Measurements from ENCODE around the gene LARP6. TPM values are rescaled to one million over a fixed set of nuclear protein-coding genes. Genes with fewer than 3 reads are reported as not detected.
"Not testable (repeated sequence)": the region's sequence is repeated elsewhere in the genome, so short reads cannot be mapped to it uniquely, and the experiment has no call there.

Gene LARP6
- total RNA-seq, 1 donor from 2014 or later, result 28.8 TPM

- no peak for TF ChIP-seq CTCF (conservative IDR thresholded peaks at IDR 0.05; ENCODE audit: low read depth, low read length)
- H3K4me3 ChIP-seq (ENCODE audit: low read depth, low read length), result no peak overlapping the region
Observed at GRCh38 chr15:70869346-70869745, 15.4 kb upstream of the LARP6 start.

GRCh38 chr15:70867911-70868467, 14.0 kb upstream of the LARP6 start:
- no peak for DNase-seq (ENCODE audit: low read depth)
- H3K4me3 ChIP-seq (ENCODE audit: low read depth, low read length), result no peak overlapping the region
- no peak for TF ChIP-seq CTCF (conservative IDR thresholded peaks at IDR 0.05; ENCODE audit: low read depth, low read length)

More at GRCh38 chr15:70869346-70869745, 15.4 kb upstream of the LARP6 start:
- DNase-seq (ENCODE audit: low read depth), result no peak

DNA sequence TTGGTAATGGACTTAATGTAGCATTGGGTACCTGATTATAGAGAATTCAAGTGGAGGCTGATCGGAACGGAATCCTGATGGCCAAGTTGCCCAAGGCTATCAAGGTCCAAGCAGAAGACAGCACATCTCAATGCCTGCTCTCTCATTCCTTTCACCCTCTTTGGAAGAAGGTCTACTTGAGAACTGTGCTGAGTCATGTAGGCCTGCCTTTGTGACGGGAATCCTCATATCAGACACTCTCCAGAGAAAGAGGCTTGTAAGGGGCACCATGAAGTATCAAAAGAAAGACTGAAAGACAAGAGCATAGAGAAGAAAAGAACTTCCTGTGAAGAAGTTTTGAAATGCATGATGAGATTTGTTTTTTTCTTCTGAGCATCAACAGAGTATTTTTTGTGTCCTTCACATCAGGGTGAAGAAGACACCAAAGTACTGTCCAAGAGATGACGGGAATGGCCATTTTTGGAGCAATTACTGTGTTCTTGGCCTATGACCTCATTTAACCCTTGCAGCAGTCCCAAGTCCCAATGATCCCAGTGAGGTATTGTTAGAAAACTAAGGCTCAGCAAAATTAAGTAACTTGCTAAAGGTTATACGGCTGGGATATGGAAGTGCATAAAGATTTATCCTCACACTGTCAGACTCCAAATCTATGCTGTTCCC, 13.2 kb upstream of the LARP6 start:
- no peak for DNase-seq (ENCODE audit: low read depth)
- no peak for TF ChIP-seq CTCF (conservative IDR thresholded peaks at IDR 0.05; ENCODE audit: low read depth, low read length)
- H3K4me3 ChIP-seq (ENCODE audit: low read depth, low read length), result no peak overlapping the region

- no peak for TF ChIP-seq CTCF (conservative IDR thresholded peaks at IDR 0.05; ENCODE audit: low read depth, low read length)
- no peak for DNase-seq (ENCODE audit: low read depth)
- no peak overlapping the region for H3K4me3 ChIP-seq (ENCODE audit: low read depth, low read length)
Observed at GRCh38 chr15:70863450-70864218, 9.7 kb upstream of the LARP6 start.

DNA sequence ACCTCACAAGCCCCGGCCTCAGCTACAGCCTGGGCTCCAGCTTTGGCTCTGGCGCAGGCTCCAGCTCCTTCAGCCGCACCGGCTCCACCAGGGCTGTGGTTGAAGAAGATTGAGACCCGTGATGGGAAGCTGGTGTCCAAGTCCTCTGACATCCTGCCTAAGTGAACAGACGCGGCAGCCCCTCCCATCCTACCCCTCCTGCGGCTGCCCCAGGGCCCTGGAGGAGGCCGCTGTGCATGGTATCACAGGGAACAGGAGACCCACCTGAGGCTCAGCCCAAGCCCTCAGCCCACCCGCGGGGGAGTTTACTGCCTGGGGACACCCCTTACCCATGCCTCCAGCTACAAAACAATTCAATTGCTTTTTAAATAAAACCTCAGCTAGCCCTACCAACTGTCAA, 6.0 kb upstream of the LARP6 start:
- no peak for DNase-seq (ENCODE audit: low read depth)
- no peak for TF ChIP-seq CTCF (conservative IDR thresholded peaks at IDR 0.05; ENCODE audit: low read depth, low read length)
- H3K4me3 ChIP-seq (ENCODE audit: low read depth, low read length), result no peak overlapping the region

- no peak for TF ChIP-seq CTCF (conservative IDR thresholded peaks at IDR 0.05; ENCODE audit: low read depth, low read length)
- no peak overlapping the region for H3K4me3 ChIP-seq (ENCODE audit: low read depth, low read length)
- DNase-seq (ENCODE audit: low read depth), result no peak
Observed at GRCh38 chr15:70859322-70859908, 5.5 kb upstream of the LARP6 start.

- H3K4me3 ChIP-seq (ENCODE audit: low read depth, low read length); DNase-seq (ENCODE audit: low read depth): not testable (repeated sequence)
Observed at GRCh38 chr15:70858614-70859321, 4.8 kb upstream of the LARP6 start.
